Measurements from ENCODE around the gene PCSK5.

Gene PCSK5

GRCh38 chr9:76203373-76203772, 312.9 kb downstream of the PCSK5 start:
- no peak for DNase-seq

DNA sequence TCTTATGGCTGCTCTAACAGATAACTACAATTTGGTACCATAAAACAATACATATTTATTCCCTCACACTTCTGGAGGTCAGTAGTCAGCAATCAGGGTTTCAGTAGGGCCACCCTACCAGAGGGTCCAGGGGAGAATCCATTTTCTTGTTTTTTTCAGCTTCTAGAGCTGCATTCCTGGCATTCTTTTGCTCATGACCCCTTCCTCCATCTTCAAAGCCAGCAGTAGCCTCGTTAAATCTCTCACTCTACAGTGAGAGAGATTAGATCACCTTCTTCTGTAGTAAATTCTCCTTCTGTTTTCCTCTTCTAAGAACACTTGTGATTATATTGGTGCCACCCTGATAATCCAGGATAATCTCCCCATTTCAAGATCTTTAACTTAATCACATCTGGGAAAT, 316.3 kb downstream of the PCSK5 start:
- DNase-seq, result no peak

DNA sequence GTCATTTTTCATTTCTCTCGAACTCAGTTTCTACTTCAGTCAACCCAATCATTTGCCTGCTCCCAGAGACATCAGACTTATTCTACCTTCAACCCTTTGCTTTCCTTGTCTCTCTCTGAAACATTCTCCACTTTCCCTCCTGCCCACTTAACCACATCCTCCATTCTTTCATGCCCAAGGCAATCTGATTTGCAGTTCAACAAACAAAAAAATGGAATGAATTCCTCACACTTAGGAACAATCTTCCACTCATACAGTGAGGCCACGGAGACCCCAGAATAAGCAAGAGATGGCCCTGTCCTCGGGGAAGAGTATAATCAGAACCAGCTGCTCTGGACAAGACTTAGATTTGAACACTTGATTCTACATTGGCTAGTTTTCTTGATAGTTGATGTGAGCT, 323.3 kb downstream of the PCSK5 start:
- no peak for DNase-seq

DNA sequence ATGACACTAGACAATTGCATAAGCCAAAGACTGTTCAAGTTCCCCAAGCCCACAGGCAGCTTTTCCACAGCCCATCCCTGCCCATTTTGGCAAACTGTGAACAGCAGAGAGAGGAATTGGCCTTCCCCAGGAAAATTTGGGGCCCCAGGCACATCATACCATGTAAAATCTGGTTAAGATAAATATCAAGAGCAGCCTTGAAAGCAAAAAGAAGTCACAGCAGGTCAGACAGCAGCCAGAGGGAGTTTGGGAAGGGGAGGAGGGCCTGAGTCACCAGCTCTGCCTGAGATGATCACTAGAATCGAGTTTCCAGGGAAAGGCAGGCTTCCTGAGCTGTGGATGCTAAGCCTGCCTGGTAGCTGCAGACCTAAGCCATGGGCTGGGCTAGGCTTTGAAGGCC, 324.6 kb downstream of the PCSK5 start:
- DNase-seq, result no peak

- DNase-seq, result no peak
Observed at GRCh38 chr9:76216161-76216649, 325.7 kb downstream of the PCSK5 start.

DNA sequence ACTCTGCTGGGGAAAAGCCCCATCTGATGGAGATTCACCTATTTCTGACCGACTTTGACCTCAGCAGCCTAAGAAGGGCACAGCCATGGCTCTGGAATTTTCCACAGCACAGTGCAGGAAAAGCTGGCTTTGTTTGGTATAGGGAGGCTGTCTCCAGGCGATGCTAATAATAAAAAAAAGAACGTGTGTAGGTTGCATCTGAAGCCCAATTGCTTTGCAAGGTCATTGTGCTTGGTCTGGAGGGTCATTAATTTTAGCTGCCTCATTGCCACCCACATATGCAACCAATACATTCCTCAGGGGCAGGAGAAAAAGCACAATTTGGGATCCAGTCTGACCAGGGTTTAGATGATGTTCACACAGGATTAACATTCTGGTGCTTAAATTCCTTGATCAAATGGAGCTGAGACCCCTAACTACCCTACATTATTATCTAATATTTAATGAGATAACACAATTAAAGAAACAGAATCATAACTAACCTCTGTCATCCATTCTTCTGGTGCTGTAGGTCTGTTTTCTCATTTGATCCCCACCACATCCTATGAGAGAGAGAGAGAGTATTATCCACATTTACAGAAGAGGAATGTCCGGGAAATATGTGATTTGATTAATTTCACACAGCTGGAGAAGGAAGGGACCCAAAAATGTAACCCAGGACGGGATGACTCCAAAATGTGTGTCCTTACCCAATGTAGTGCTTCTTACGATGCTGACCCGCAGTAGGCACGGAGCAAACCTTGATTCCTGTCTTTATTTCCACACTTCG, 327.8 kb downstream of the PCSK5 start:
- no peak for DNase-seq

- DNase-seq, result no peak
Observed at GRCh38 chr9:76218886-76219445, 328.5 kb downstream of the PCSK5 start.

DNA sequence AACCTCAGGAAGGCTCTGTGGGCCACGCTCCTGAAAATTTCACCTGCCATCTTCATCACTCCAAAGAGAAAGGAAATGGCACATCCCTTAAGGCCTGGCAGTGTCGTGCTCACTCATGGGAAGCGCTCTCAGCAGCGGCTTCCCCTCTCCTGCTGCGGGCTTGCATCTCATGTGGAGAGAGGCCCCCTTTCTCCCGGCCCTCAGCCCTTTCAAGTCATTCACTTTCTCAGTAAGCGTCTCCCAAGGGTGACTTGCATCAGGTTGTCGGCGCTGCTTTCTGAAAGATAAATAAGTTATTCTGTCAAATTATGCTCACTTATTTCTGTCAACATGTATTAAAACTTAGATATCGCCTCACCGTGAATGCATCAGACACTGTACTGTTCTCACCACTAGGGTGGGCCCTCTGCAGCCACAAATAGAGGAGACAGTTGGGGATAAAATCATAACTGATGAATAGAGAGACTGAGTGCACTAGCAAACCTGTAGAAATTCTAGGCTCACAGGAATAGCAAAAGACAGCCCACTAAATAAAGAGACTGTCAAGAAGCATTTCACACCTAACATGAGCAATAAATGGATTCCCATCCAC, 329.2 kb downstream of the PCSK5 start:
- no peak for DNase-seq

DNA sequence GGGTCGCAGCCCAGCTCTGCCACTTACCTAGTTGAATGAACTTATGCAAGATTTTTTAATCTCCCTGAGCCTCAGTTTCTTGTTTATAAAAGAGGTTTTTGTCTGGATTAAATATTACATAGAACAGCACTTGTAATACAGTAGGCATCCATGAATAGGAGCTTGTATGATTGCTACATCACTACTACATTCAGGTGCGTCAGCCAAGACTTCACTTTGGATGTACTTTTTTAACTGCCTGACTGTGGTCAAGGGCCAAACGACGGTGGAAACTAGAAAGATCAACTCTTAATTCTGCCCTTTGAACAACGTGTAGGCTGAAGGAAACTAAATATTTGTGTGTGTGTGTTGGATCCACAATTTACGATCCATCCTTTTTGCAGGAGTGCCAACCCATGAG, 330.9 kb downstream of the PCSK5 start:
- DNase-seq, result no peak

GRCh38 chr9:76223749-76224340, 333.4 kb downstream of the PCSK5 start:
- DNase-seq, result no peak

DNA sequence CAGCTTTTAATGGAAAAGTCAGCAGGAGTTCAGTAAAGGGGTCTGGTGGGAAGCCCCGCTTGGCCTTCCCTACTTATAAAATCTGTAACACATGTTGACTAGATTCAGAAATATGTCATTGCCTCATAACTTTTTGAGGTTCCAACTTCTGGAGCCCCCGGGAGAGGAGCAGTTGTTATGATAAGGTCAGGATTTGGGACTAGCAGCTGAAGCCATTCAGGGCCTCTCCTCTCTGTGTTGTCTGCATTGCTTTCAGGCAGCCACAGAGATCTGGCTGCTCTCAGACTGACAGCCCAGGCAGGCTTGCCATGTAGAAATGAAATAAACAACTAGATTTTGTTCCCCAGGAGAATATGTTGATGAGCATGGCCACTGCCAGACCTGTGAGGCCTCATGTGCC, 336.7 kb downstream of the PCSK5 start:
- no peak for DNase-seq

- no peak for DNase-seq
Observed at GRCh38 chr9:76231001-76231400, 340.5 kb downstream of the PCSK5 start.

DNA sequence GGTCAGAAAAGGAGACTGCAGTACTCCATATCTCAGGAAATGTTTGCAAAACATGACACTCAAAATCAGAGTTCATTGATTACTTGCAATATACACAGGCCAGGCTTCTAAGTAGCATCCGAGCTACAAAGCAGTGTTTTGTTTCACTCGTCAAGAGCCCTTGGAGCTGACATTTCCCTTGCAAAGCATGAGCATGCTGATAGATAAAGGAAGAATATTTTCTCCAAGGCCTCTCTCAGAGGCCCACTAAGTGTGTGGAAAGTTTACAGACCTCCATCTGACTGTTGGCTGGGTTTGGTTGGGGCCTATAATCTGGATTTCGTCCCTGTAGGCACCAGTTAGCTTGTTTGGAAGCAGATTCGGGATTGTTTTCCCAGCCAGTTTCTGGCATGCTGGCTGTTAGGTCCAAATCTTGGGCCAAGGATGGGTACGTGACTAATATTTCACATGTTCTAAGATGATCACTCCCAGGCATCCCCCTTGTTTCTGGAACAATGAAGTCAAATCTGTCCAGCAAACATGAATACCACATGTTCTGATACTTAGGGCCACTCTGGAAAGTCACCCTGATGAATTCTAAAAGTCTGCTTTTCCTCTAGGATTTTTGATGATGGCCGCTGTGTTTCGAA, 342.5 kb downstream of the PCSK5 start:
- no peak for DNase-seq

- no peak for DNase-seq
Observed at GRCh38 chr9:76240578-76240977, 350.1 kb downstream of the PCSK5 start.

DNA sequence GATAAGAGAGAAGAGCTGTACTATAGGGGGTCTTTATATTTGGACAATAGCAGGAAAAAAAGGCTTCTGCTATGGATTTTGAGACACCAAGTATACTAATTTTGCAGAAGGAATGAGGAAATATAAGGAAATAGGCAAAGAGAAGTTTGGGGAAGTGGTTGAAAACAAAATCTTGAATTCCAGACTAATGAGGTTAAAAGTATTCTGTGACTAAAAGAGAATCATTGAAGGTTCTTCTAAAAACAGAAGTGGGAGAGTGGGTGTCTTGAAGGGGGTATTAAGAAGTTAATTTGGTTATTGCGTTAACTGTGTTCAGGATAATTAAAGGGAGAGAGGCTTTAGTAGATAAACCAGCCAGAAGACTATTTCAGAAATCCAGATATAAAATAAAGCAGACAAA, 355.0 kb downstream of the PCSK5 start:
- no peak for DNase-seq

DNA sequence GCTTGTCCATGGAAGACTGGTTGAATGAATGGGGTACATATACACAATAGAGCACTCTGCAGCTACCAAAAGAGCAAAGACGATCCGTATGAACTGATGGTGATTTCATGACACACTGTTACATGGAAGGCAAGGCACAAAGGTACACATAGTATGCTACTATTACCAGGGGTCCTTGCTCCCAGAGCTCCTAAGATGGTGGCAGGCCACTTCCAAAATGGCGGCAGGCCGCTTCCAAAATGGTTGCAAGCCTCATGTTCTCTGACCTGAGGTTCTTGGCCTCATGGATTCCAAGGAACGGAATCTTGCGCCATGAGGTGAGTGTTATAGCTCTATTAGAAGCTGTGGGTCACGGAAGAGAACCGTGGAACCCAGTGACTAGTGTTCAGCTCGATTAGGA, 356.2 kb downstream of the PCSK5 start:
- no peak for DNase-seq

DNA sequence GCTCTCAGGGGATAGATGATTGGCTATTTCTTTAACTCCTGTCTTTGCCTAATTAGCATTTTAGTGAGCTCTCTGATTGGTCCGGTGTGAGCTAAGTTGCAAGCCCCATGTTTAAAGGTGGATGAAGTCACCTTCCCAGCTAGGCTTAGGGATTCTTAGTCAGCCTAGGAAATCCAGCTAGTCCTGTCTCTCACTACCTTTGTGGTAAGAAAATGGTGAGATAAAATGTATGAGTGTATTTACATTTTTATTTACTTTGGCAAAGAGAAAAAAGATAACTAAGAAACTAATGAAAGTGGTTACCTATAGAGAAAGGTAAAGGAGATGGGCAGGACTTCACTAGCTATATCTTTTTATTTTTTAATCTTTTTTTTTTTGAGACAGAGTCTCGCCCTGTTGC, 357.0 kb downstream of the PCSK5 start:
- DNase-seq, result no peak

DNA sequence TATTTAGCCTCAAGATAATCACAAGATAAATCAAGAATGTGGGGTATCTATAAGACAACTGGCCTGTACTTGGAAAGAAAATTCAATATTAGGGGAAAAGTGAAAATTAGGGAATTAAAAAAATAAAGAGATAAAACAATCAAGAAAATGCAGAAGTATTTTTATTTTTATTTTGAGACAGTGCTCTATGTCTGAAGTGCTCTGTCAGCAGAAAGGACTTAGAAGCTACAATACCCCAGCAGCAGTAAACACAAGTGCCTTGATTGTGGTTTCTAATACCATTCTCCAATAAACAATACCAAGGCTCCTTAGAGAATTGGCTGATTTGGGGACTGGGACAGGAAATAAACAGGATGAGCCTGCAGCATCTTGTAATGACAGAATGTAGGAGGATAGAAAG, 358.8 kb downstream of the PCSK5 start:
- no peak for DNase-seq

DNA sequence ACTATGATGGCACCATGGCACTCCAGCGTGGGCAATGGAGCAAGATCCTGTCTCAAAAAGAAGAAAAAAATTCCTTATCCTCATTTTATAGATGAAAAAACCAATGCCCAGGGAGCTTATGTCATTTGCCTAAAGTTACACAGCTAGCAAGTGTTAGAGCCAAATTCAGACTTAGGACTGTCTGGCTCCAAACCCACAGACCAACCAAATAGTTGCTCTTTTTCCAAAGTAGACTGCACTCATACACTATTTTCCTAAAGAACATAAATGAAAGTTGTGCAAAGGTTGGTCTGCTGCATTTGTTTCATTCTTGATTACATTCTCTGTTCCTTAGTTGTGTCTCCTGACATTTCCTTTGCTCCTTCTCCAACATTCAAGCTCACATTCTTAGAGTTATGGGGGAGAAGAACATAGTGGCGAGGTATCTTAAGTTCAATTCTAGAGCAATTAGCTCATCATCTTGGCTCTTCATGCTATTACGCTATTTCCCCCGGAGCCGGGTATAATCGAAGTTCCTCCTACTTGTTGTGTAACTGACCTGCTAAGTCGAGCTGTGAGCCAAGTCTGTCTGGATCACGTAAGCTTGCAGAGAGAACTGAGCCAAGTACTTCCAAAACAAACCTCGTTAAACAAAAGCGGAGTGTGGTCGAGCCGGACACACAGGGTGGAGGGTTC, 365.4 kb downstream of the PCSK5 start:
- DNase-seq, result no peak

DNA sequence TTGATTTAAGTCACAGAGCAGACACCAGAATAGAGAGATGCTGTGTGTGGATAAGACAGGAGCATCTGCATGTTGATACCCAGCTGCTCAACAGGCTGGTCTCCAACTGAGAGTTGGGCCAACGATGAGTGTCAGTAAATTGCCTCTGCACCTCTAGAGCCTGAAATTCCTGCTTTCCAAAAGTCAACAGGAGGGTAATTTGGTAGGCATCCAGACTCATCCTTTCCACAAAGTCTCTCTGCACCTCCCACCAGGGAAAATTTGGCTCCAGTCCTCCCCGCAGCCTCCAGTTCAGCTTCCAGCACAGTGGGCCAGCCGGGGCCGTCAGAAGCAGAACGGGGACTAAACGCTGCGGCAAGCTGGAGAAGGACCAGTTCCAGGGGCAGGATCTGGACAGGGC, 366.8 kb downstream of the PCSK5 start:
- no peak for DNase-seq

DNA sequence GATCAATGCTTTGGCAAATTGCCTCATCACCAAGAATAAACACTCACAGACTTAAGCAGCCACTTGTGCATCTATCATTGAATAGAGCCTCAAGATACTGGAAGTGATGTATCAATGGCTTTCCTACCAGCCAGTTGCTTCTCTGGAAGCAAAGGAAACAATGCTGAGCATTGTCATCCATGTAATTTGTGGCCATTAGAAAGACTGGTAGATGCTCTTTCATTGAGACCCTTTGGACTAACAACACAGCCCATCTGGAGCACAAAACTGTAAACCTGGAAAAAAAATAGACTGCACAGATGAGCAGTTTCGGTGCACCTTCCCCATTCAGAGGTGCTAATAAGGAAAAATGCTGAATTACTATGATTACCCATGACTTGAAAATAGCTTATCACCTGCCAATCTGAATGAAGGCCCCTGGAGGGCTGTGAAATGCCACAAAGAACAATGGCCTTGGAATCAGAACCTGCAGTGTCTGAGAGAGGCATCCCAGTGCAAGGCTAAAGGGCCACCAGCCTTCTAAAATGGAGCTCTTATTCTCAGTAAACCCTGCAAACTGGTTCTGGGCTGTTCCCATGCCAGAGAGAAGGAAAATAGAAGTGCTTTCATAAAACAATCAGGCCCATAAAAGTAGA, 376.3 kb downstream of the PCSK5 start:
- no peak for DNase-seq

GRCh38 chr9:76267284-76267652, 376.8 kb downstream of the PCSK5 start:
- DNase-seq, result no peak

DNA sequence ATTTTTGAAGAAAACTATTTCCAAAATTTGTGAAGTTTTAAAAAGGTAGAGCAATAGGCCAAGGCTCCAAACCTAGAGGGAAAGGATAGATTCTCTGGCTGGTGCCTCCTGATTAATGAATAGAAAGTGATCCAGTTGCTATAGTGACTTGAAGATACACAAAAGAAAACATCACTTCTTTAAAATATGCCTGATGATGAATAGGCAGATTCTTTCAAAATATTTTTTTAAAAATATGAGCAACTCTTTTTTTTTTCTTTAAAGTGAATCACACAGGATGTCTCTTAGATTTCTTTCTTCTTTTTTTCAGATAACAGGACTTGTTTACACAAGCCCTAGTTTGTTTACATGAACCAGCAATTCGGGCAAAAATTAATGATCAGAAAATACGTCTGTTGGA, 379.3 kb downstream of the PCSK5 start:
- DNase-seq, result no peak

All from activated CD4-positive, alpha-beta T cell treated with anti-CD3 and anti-CD28 coated beads, Interleukin-10, Interleukin-2, amounts not matched to agents 100 ng/mL and 50 ng/mL, durations not matched to agents 16 hours and 8 hours (primary cell).